Natural killer cell (primary cell): ENCODE data around the gene UGT1A1. TPM values are rescaled to one million over a fixed set of nuclear protein-coding genes. Genes with fewer than 3 reads are reported as not detected.

Source experiments
- ATAC-seq, 3 donors: fragments of 150-1000 bp in 2 of 3; fragments of 200-7000 bp in 1 of 3; cut with Tn5 transposase; 1 replicate in 1 of 3; 2 replicates in 2 of 3; pipeline ENCODE4 v1.10.0; 2021; ENCODE audit warnings: mild to moderate bottlenecking in 2 of 3, moderate library complexity in 2 of 3
- DNase-seq, 2 donors: peaks; one replicate each; pipeline versions ENCODE4 v3.0.0 to v3.0.0-alpha.2; 2013 to 2021; ENCODE audit warnings: mixed read lengths in 1 of 2
- H3K27ac ChIP-seq: one replicate; pipeline ENCODE4 v1.5.1; 2013; ENCODE audit warnings: mild to moderate bottlenecking, low read length
- H3K27me3 ChIP-seq: one replicate; pipeline ENCODE4 v1.6.1; 2013; ENCODE audit warnings: low read length; ENCODE audit not compliant: control insufficient read depth, insufficient read depth
- H3K36me3 ChIP-seq: one replicate; pipeline ENCODE4 v1.6.1; 2013; ENCODE audit warnings: low read length; ENCODE audit not compliant: control insufficient read depth, insufficient read depth
- H3K4me1 ChIP-seq: one replicate; pipeline ENCODE4 v1.6.1; 2013; ENCODE audit warnings: low read length; ENCODE audit not compliant: control insufficient read depth, insufficient read depth
- H3K4me3 ChIP-seq: one replicate; pipeline ENCODE4 v1.5.1; 2013; ENCODE audit warnings: low read length
- H3K9me3 ChIP-seq: one replicate; pipeline ENCODE4 v1.6.1; 2013; ENCODE audit warnings: low read length; ENCODE audit not compliant: control insufficient read depth, insufficient read depth
- H3K27ac Mint-ChIP-seq, 2 donors: one replicate each; pipeline ENCODE4 v1.8.0; 2022; ENCODE audit warnings: mild to moderate bottlenecking in 2 of 2, mixed read lengths in 2 of 2, moderate library complexity in 1 of 2
- H3K27me3 Mint-ChIP-seq, 2 donors: one replicate each; pipeline ENCODE4 v1.8.0; 2022; ENCODE audit warnings: low read depth in 2 of 2, mixed read lengths in 2 of 2
- H3K36me3 Mint-ChIP-seq: one replicate; pipeline ENCODE4 v1.8.0; 2022; ENCODE audit warnings: mixed read lengths
- H3K4me1 Mint-ChIP-seq, 2 donors: one replicate each; pipeline ENCODE4 v1.8.0; 2022; ENCODE audit warnings: mixed read lengths in 2 of 2
- H3K4me3 Mint-ChIP-seq: one replicate; pipeline ENCODE4 v1.8.0; 2022; ENCODE audit warnings: mild to moderate bottlenecking, moderate library complexity, mixed read lengths
- H3K9me3 Mint-ChIP-seq, 2 donors: one replicate each; pipeline ENCODE4 v1.8.0; 2022; ENCODE audit warnings: mixed read lengths in 2 of 2
- WGBS: methylation state at CpG from one replicate; pipeline ENCODE4 v1.1.7; 2013; ENCODE audit warnings: missing lambda C conversion rate; ENCODE audit not compliant: insufficient coverage; 5-methylcytosine and 5-hydroxymethylcytosine counted together
- intact Hi-C: fragments of 100-400 bp; cut with micrococcal nuclease; formaldehyde crosslinking; loops from one replicate; pipeline ENCODE4 v1.14.2; 2022
- total RNA-seq, 4 donors: library from RNA; stranded (reverse); fragments of 120-200 nt in 1 of 4; gene quantifications; one replicate each; pipeline versions ENCODE4 v1.2.3 to v1.2.4, GENCODE V29; 2013 to 2022
- TF ChIP-seq, protein P1 (sequence below): fragments of 200-600 bp; IDR thresholded peaks from one replicate; pipeline ENCODE4 v1.8.0; 2022; ENCODE audit warnings: antibody characterized with exemption

The UGT1A1 gene
- total RNA-seq, 3 donors from 2014 or later (not counting 1 experiment from before 2014, with no cell fraction given), result not detected

DNA sequence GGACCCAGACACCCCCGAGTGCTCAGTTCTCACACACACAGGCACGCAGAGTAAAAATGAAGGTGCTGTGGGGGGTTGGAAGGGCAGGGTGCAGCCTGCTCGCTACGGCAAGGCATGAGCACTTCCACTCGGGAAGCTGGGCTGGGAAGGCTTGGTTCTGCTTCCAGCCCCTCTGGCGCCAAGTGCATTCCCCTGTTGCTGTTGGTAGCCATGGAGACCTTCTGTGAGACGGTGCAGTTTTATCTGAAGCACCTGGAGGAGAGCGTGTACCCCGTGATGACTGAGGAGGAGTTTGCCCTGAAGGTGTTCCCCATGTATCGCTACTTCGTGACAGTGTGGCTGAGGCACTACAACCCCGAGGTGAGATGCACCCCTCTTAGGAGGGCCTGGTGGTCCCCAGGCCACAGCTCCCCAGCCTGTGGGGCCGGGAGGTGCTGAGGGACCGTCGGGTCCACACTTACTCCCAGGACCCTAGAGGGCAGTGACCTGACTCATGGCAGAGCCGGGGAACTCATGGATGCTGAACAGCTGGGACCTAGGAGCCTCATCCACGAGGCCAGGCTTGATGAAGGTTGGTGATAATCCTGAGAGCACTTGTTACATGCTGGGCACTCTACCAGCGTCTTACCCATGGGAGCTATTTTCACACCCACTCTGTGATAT is 33.5 kb downstream of the UGT1A1 start:
- Mint-ChIP-seq H3K27ac (no peak overlapping the region), H3K9me3 (no peaks in the 10 kb centered on the region), H3K27me3 (no peaks in the 10 kb centered on the region), H3K4me3 (no peak overlapping the region), H3K36me3 (no peaks in the 10 kb centered on the region), H3K4me1 (no peaks in the 10 kb centered on the region)
- ATAC-seq (no peak), DNase-seq (no peak)
- H3K4me1 ChIP-seq, result no peaks in the 10 kb centered on the region
- no peaks in the 10 kb centered on the region for H3K27me3 ChIP-seq
- WGBS, result 86% methylated on average over 18 of the region's 18 CpGs
- H3K27ac ChIP-seq, result no peak overlapping the region
- no peaks in the 10 kb centered on the region for H3K36me3 ChIP-seq
- TF ChIP-seq, protein P1, sequence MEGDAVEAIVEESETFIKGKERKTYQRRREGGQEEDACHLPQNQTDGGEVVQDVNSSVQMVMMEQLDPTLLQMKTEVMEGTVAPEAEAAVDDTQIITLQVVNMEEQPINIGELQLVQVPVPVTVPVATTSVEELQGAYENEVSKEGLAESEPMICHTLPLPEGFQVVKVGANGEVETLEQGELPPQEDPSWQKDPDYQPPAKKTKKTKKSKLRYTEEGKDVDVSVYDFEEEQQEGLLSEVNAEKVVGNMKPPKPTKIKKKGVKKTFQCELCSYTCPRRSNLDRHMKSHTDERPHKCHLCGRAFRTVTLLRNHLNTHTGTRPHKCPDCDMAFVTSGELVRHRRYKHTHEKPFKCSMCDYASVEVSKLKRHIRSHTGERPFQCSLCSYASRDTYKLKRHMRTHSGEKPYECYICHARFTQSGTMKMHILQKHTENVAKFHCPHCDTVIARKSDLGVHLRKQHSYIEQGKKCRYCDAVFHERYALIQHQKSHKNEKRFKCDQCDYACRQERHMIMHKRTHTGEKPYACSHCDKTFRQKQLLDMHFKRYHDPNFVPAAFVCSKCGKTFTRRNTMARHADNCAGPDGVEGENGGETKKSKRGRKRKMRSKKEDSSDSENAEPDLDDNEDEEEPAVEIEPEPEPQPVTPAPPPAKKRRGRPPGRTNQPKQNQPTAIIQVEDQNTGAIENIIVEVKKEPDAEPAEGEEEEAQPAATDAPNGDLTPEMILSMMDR, result no peak
- H3K9me3 ChIP-seq, result no peaks in the 10 kb centered on the region
- H3K4me3 ChIP-seq, result no peak overlapping the region
- intact Hi-C loops, result no loop called here

DNA sequence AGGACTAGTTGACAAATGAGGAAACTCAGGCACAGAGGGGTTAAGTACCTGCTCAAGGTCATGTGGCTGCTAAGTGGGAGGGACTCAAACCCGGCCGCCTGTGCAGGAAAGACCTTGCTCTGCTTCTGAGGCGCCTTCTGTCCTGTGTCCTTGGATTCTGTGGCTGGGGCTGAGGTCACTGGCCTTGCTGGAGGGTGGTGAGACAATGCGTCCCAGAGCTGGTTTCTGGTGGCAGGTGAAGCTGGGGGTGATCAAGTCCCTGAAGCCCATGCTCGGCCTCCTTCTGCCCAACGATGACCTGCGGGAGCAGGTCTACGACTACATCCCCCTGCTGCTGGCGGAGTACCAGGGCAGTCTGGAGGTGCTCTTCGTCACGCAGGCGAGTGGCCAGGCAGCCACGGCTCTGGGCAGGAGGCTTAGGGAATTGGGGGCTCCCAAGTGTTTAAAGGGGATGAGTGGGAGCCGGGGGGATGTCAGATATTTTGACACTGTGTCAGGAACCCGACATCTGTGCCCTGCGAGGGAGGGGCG is 34.1 kb downstream of the UGT1A1 start:
- Mint-ChIP-seq H3K9me3 (no peaks in the 10 kb centered on the region), H3K36me3 (no peaks in the 10 kb centered on the region), H3K4me1 (no peaks in the 10 kb centered on the region), H3K4me3 (no peak overlapping the region), H3K27me3 (peaks cover 0 to 2% of the 10 kb centered on the region in 2 donors), H3K27ac (no peak overlapping the region)
- no peak overlapping the region for H3K27ac ChIP-seq
- 83% methylated on average over 17 of the region's 17 CpGs for WGBS
- no peaks in the 10 kb centered on the region for H3K4me1 ChIP-seq
- no peak overlapping the region for H3K4me3 ChIP-seq
- no peak for DNase-seq
- TF ChIP-seq, protein P1, result no peak
- no peaks in the 10 kb centered on the region for H3K27me3 ChIP-seq
- intact Hi-C loops, result no loop called here
- H3K36me3 ChIP-seq, result no peaks in the 10 kb centered on the region
- ATAC-seq, result no peak
- no peaks in the 10 kb centered on the region for H3K9me3 ChIP-seq

DNA sequence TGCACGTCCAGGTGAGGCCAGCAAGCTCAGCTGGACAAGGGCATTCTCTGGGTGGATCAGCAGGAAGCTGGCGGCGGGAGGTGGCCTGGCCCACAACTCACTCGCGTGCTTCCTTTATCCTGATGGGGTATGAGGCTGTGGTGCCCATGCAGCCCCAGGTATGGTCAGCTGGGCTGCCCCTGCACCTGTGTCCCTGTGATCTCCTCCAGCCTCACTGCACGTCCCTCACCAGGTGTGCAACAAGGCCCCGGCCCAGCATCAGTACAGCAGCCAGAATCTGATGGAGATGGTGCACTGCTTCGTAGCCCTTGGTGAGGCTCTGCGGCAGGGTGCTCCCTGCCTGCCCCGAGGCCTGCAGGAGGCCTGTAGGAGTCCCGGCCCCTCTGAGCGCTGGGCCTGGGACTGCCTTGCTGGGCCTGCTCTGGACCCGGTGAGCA is 35.7 kb downstream of the UGT1A1 start:
- no peak overlapping the region for H3K4me3 ChIP-seq
- intact Hi-C loops, result no loop called here
- DNase-seq, result no peak
- Mint-ChIP-seq H3K27ac (no peak overlapping the region), H3K4me3 (no peak overlapping the region), H3K4me1 (no peaks in the 10 kb centered on the region), H3K27me3 (peaks cover 0 to 3% of the 10 kb centered on the region in 2 donors), H3K9me3 (no peaks in the 10 kb centered on the region), H3K36me3 (no peaks in the 10 kb centered on the region)
- ATAC-seq, result no peak
- H3K27me3 ChIP-seq, result no peaks in the 10 kb centered on the region
- TF ChIP-seq, protein P1, result no peak
- H3K9me3 ChIP-seq, result no peaks in the 10 kb centered on the region
- H3K27ac ChIP-seq, result no peak overlapping the region
- H3K36me3 ChIP-seq, result no peaks in the 10 kb centered on the region
- 91% methylated on average over 13 of the region's 13 CpGs for WGBS
- H3K4me1 ChIP-seq, result no peaks in the 10 kb centered on the region

DNA sequence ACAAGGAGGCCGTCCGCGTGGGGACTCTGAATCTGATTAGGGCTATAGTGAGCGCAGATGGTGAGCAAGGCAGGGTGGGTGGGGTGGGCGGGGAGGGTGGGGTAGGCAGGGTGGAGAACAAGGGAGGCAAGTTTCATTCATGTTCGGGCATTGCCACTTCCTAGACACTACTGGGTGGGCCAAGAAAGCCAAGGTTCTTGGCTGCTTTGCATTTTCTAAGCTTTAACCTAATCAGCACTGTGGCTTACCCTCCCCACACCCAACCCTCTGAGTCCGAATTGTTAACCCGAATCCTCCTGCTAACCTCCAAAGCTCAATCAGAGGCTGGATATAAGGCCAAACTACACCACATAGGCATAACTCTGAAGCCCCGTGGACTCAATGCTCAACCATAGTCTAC is 36.2 kb downstream of the UGT1A1 start:
- H3K27me3 Mint-ChIP-seq, result peaks cover 0 to 3% of the 10 kb centered on the region in 2 donors
- H3K4me3 ChIP-seq, result no peak overlapping the region
- H3K27ac ChIP-seq, result no peak overlapping the region
- no peak overlapping the region for H3K4me3 Mint-ChIP-seq
- no peaks in the 10 kb centered on the region for H3K36me3 Mint-ChIP-seq
- H3K36me3 ChIP-seq, result no peaks in the 10 kb centered on the region
- no peaks in the 10 kb centered on the region for H3K4me1 ChIP-seq
- no peak for DNase-seq
- H3K4me1 Mint-ChIP-seq, result no peaks in the 10 kb centered on the region
- no peaks in the 10 kb centered on the region for H3K9me3 Mint-ChIP-seq
- intact Hi-C loops, result no loop called here
- TF ChIP-seq, protein P1, result no peak
- WGBS, result 95% methylated on average over 8 of the region's 9 CpGs
- H3K9me3 ChIP-seq, result no peaks in the 10 kb centered on the region
- ATAC-seq, result no peak
- no peak overlapping the region for H3K27ac Mint-ChIP-seq
- H3K27me3 ChIP-seq, result no peaks in the 10 kb centered on the region
